IMR-90 (cell line): Measurements from ENCODE around the gene UBXN11. TPM values are rescaled to one million over a fixed set of nuclear protein-coding genes. Genes with fewer than 3 reads are reported as not detected.

Experiments used
- ATAC-seq: fragments of 200-7000 bp; cut with Tn5 transposase; 2 replicates; pipeline ENCODE4 v1.9.1; 2020; ENCODE audit warnings: low read depth, mild to moderate bottlenecking, moderate library complexity
- BruUV-seq: library from RNA; stranded (reverse); fragments of 400-500 nt; replicated peaks from 2 replicates; lab custom pipeline; 2021; lab: Mats Ljungman, UMichigan
- CTCF ChIA-PET: fragments of 300-600 bp; formaldehyde crosslinking; extraction: SDS; loops from one replicate; lab custom pipeline; 2021; ENCODE audit warnings: antibody characterized with exemption; lab: Yijun Ruan, JAX
- POLR2A ChIA-PET: fragments of 300-600 bp; sonication (Branson Sonifier 250); formaldehyde crosslinking; loops from one replicate; lab custom pipeline; 2022; ENCODE audit warnings: antibody characterized with exemption; ENCODE audit not compliant: unreplicated experiment; lab: Charles Lee
- DNase-seq: peaks from one replicate; pipeline ENCODE4 v3.0.0; 2013
- H2AFZ ChIP-seq: replicated peaks from 2 replicates; pipeline ENCODE3; 2013; ENCODE audit warnings: low read length, mild to moderate bottlenecking; ENCODE audit not compliant: poor library complexity
- H2AK5ac ChIP-seq: 2 replicates; pipeline ENCODE4 v1.6.1; 2013; ENCODE audit warnings: low read depth, low read length, inconsistent platforms
- H2AK9ac ChIP-seq: replicated peaks from 2 replicates; pipeline ENCODE3; 2013; ENCODE audit warnings: mild to moderate bottlenecking, low read depth, low read length, moderate library complexity; ENCODE audit not compliant: poor library complexity
- H2BK120ac ChIP-seq: 2 replicates; pipeline ENCODE4 v1.6.1; 2013; ENCODE audit warnings: low read depth, low read length, inconsistent platforms
- H2BK15ac ChIP-seq: 3 replicates; pipeline ENCODE4 v1.6.1; 2013; ENCODE audit warnings: low read depth, low read length, inconsistent platforms
- H2BK20ac ChIP-seq: 2 replicates; pipeline ENCODE4 v1.6.1; 2013; ENCODE audit warnings: low read depth, mild to moderate bottlenecking, inconsistent platforms, low read length, moderate library complexity
- H2BK5ac ChIP-seq: 2 replicates; pipeline ENCODE4 v1.6.1; 2013; ENCODE audit warnings: mild to moderate bottlenecking, low read depth, low read length, inconsistent platforms; ENCODE audit not compliant: poor library complexity, severe bottlenecking
- H3K14ac ChIP-seq: replicated peaks from 2 replicates; pipeline ENCODE4 v1.6.1; 2013; ENCODE audit warnings: low read depth, low read length, inconsistent platforms
- H3K18ac ChIP-seq: 2 replicates; pipeline ENCODE4 v1.6.1; 2013; ENCODE audit warnings: low read depth, low read length, control low read depth
- H3K23ac ChIP-seq: 2 replicates; pipeline ENCODE4 v1.6.1; 2013; ENCODE audit warnings: low read depth, low read length, inconsistent platforms
- H3K27ac ChIP-seq: 2 replicates; pipeline ENCODE4 v1.5.1; 2013; ENCODE audit warnings: mild to moderate bottlenecking, control low read depth, low read length; ENCODE audit not compliant: insufficient read depth
- H3K27me3 ChIP-seq: 2 replicates; pipeline ENCODE4 v1.6.1; 2013; ENCODE audit warnings: low read length; ENCODE audit not compliant: control insufficient read depth, insufficient read depth
- H3K36me3 ChIP-seq: 2 replicates; pipeline ENCODE4 v1.6.1; 2013; ENCODE audit warnings: low read length, mixed read lengths; ENCODE audit not compliant: control insufficient read depth, insufficient read depth
- H3K4ac ChIP-seq: 2 replicates; pipeline ENCODE4 v1.6.1; 2013; ENCODE audit warnings: low read depth, low read length, inconsistent platforms
- H3K4me1 ChIP-seq: 2 replicates; pipeline ENCODE4 v1.6.1; 2013; ENCODE audit warnings: low read length, mixed read lengths; ENCODE audit not compliant: control insufficient read depth, insufficient read depth
- H3K4me2 ChIP-seq: 2 replicates; pipeline ENCODE4 v1.6.1; 2013; ENCODE audit warnings: low read depth, mild to moderate bottlenecking, control low read depth, low read length, moderate library complexity
- H3K4me3 ChIP-seq: 2 replicates; pipeline ENCODE4 v1.5.1; 2013; ENCODE audit warnings: low read depth, mild to moderate bottlenecking, control low read depth, low read length, moderate library complexity; ENCODE audit not compliant: insufficient read depth
- H3K56ac ChIP-seq: 2 replicates; pipeline ENCODE4 v1.6.1; 2013; ENCODE audit warnings: low read length, inconsistent platforms; ENCODE audit not compliant: insufficient read depth; ENCODE audit errors: extremely low read depth
- H3K79me1 ChIP-seq, 2 experiments: 2 replicates each; pipeline ENCODE4 v1.6.1; 2013; ENCODE audit warnings: low read length in 2 of 2, inconsistent platforms in 1 of 2, low read depth in 1 of 2
- H3K9ac ChIP-seq: 2 replicates; pipeline ENCODE4 v1.6.1; 2013; ENCODE audit warnings: low read depth, low read length, control low read depth
- H3K9me1 ChIP-seq: 2 replicates; pipeline ENCODE4 v1.6.1; 2013; ENCODE audit warnings: low read length, inconsistent platforms; ENCODE audit not compliant: insufficient read depth
- H3K9me3 ChIP-seq: 2 replicates; pipeline ENCODE4 v1.6.1; 2013; ENCODE audit warnings: low read length; ENCODE audit not compliant: control insufficient read depth, insufficient read depth
- H4K20me1 ChIP-seq: 2 replicates; pipeline ENCODE4 v1.6.1; 2013; ENCODE audit warnings: low read length, inconsistent platforms; ENCODE audit not compliant: insufficient read depth
- H4K5ac ChIP-seq: 2 replicates; pipeline ENCODE4 v1.6.1; 2013; ENCODE audit warnings: mild to moderate bottlenecking, low read depth, low read length, control low read depth
- H4K8ac ChIP-seq, 2 experiments: 2 replicates each; pipeline ENCODE4 v1.6.1; 2013; ENCODE audit warnings: low read depth in 2 of 2, low read length in 2 of 2, control low read depth in 1 of 2, inconsistent platforms in 1 of 2
- H4K91ac ChIP-seq: 2 replicates; pipeline ENCODE4 v1.6.1; 2013; ENCODE audit warnings: low read depth, low read length, inconsistent platforms; ENCODE audit not compliant: insufficient read depth
- MAFK ChIP-seq: IDR thresholded peaks from 2 replicates; pipeline ENCODE4 v1.6.1; 2012; ENCODE audit warnings: low read depth, low read length, improper control_type of control experiment
- MAZ ChIP-seq: IDR thresholded peaks from 2 replicates; pipeline ENCODE4 v1.6.1; 2012; ENCODE audit warnings: low read depth, mild to moderate bottlenecking, low read length, improper control_type of control experiment, moderate library complexity, borderline replicate concordance
- NFE2L2 ChIP-seq: fragments of 150-350 bp; IDR thresholded peaks from 2 replicates; pipeline ENCODE4 v1.6.1; 2016; ENCODE audit warnings: low read depth, mild to moderate bottlenecking, low read length
- POLR2A ChIP-seq: IDR thresholded peaks from 2 replicates; pipeline ENCODE4 v1.6.1; 2012; ENCODE audit warnings: mild to moderate bottlenecking, low read depth, low read length
- RAD21 ChIP-seq: IDR thresholded peaks from 2 replicates; pipeline ENCODE4 v1.6.1; 2012; ENCODE audit warnings: low read length, improper control_type of control experiment
- SMC3 ChIP-seq: fragments of 150-350 bp; IDR thresholded peaks from 2 replicates; pipeline ENCODE4 v1.6.1; 2016; ENCODE audit warnings: low read depth, mild to moderate bottlenecking, antibody characterized with exemption, low read length, moderate library complexity
- WGBS, 2 experiments: methylation state at CpG; one replicate each; pipeline versions ENCODE4 v1.1.5 to v1.1.7; 2013; ENCODE audit warnings: missing lambda C conversion rate in 2 of 2; ENCODE audit not compliant: insufficient read length in 1 of 2; ENCODE audit errors: extremely low coverage in 2 of 2; 5-methylcytosine and 5-hydroxymethylcytosine counted together
- dilution Hi-C: fragments of 300-500 bp; cut with HindIII; formaldehyde crosslinking; loops from one replicate; pipeline ENCODE4 v1.14.3; 2018; ENCODE audit warnings: low sequenced_read_pairs; ENCODE audit not compliant: unreplicated experiment
- in situ Hi-C: fragments of 300-500 bp; cut with MboI; formaldehyde crosslinking; loops from 3 replicates; pipeline ENCODE4 v1.14.3; 2019; ENCODE audit warnings: low sequenced_read_pairs, inconsistent platforms, mixed read lengths
- intact Hi-C: fragments of 100-400 bp; cut with micrococcal nuclease; formaldehyde crosslinking; loops from 2 replicates; pipeline ENCODE4 v1.10.0; 2022
- polyA plus RNA-seq, 3 experiments: library from polyadenylated mRNA; depleted of rRNA; stranded (reverse); fragments of >200 nt; gene quantifications; 2 replicates each; pipeline ENCODE4 v1.2.3, GENCODE V29; 2012; ENCODE audit warnings: low replicate concordance in 1 of 3
- total RNA-seq: library from RNA; depleted of rRNA; stranded (reverse); fragments of >200 nt; gene quantifications from 2 replicates; pipeline ENCODE4 v1.2.3, GENCODE V29; 2012
- TF ChIP-seq, protein P1 (sequence below): conservative IDR thresholded peaks from 2 replicates; pipeline ENCODE4 v1.5.1; 2012; ENCODE audit warnings: mild to moderate bottlenecking, low read depth, low read length, improper control_type of control experiment
- TF ChIP-seq, protein P2 (sequence below): fragments of 150-350 bp; IDR thresholded peaks from 2 replicates; pipeline ENCODE4 v1.6.1; 2017; ENCODE audit warnings: mild to moderate bottlenecking, antibody characterized with exemption, low read length, low read depth

UBXN11 gene
- total and polyA plus RNA-seq, 2 of the 4 experiments (the other 2 are of a cell fraction) = 5.2 to 17.0 TPM

DNA sequence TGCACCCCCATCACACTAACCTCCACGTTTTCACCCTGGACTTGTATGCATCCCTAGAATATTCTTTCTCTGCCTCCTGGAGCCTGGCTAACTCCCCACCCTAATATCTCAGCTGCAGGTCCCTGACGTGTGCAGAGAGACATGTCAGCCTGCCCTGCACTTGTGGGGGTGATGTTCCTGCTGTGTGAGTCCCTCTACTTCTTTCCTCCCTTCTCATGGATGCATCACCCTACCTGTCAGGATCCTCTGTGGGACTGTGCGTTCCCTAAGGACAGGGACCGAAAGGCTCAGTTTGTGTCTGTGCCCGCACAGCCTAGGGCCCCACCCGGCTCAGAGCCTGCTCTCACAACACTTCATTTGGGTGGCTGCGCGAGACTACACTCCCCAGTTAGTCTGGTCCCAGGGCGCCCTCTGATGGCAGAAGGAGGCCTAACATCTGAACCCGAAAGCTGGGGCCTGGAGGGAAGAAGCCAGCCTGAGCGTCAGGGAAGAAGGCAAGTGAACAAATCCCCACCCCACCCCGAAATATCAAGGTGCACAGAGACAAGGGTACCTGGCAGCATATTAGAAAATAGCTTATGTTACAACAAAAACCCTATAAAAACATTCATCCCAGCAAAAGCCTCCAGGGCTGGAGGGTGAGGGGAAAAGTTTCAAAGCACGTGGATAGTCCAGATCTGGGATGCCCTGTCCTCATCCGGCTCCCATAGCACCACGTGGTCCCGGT, 15.0 kb upstream of the UBXN11 start:
- H3K4me2 ChIP-seq = peak overlapping the region; percentile 62
- H3K27me3 ChIP-seq = peaks cover 9% of the 10 kb centered on the region
- H3K79me1 ChIP-seq = no peaks in the 10 kb centered on the region
- H3K23ac ChIP-seq = no peak overlapping the region
- H2AFZ ChIP-seq = peak overlapping the region; percentile 98
- no peaks in the 10 kb centered on the region for H3K9me1 ChIP-seq
- ChIA-PET POLR2A (interaction anchor here (0.5 to 0.9 kb wide), 3 partner anchors 14 to 49 kb away, joined by 3 to 14 read pairs (median 6); no protein-coding TSS in a partner anchor), CTCF (interaction anchor here (0.6 to 2.8 kb wide), 8 partner anchors 11 to 178 kb away, joined by 3 to 18 read pairs (median 4); partner anchors contain the start of gene SH3BGRL3)
- peak overlapping the region; percentile 85 for H2BK20ac ChIP-seq
- H3K4me3 ChIP-seq = no peak overlapping the region
- H2AK5ac ChIP-seq = peak overlapping the region; percentile 92
- H4K91ac ChIP-seq = peak overlapping the region; percentile 96
- TF ChIP-seq RAD21 (peak; percentile 98), SMC3 (peak; percentile 97), MAZ (peak; percentile 67; the same call in 1 of the 2 replicates), NFE2L2 (no peak), MAFK (no peak), POLR2A (0 out of 2 replicates have a peak, but pooled peaks have one; percentile 38)
- TF ChIP-seq, protein P1, sequence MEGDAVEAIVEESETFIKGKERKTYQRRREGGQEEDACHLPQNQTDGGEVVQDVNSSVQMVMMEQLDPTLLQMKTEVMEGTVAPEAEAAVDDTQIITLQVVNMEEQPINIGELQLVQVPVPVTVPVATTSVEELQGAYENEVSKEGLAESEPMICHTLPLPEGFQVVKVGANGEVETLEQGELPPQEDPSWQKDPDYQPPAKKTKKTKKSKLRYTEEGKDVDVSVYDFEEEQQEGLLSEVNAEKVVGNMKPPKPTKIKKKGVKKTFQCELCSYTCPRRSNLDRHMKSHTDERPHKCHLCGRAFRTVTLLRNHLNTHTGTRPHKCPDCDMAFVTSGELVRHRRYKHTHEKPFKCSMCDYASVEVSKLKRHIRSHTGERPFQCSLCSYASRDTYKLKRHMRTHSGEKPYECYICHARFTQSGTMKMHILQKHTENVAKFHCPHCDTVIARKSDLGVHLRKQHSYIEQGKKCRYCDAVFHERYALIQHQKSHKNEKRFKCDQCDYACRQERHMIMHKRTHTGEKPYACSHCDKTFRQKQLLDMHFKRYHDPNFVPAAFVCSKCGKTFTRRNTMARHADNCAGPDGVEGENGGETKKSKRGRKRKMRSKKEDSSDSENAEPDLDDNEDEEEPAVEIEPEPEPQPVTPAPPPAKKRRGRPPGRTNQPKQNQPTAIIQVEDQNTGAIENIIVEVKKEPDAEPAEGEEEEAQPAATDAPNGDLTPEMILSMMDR = peak; percentile 97
- TF ChIP-seq, protein P2, sequence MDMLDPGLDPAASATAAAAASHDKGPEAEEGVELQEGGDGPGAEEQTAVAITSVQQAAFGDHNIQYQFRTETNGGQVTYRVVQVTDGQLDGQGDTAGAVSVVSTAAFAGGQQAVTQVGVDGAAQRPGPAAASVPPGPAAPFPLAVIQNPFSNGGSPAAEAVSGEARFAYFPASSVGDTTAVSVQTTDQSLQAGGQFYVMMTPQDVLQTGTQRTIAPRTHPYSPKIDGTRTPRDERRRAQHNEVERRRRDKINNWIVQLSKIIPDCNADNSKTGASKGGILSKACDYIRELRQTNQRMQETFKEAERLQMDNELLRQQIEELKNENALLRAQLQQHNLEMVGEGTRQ = no peak
- H2BK15ac ChIP-seq = peak overlapping the region; percentile 96; the same call in 2 of the 3 replicates
- H4K5ac ChIP-seq = peak overlapping the region; percentile 96
- DNase-seq = peak; percentile 77
- H3K27ac ChIP-seq = no peak overlapping the region
- H4K8ac ChIP-seq = peak overlapping the region; percentile 92 to 99
- H2BK5ac ChIP-seq = peak overlapping the region; percentile 35
- in situ Hi-C loops = no loop called here
- peak overlapping the region; percentile 77 for H3K14ac ChIP-seq
- 9% methylated on average over 5 of the region's 16 CpGs; no CpG with 5 or more reads in 1 of the 2 experiments for WGBS, 2 experiments
- no peaks in the 10 kb centered on the region for H3K36me3 ChIP-seq
- H3K9me3 ChIP-seq = no peaks in the 10 kb centered on the region
- H3K18ac ChIP-seq = peak overlapping the region; percentile 58
- H3K4ac ChIP-seq = peak overlapping the region; percentile 92
- dilution Hi-C loops = no loop called here
- peak; percentile 100 for ATAC-seq
- intact Hi-C loops = loop anchor here (1.0 to 2.0 kb wide), 5 partner anchors 46 to 285 kb away; partner anchors contain the start of gene ZNF593
- H3K4me1 ChIP-seq = peaks cover 3% of the 10 kb centered on the region
- no TSS peak for BruUV-seq
- H3K9ac ChIP-seq = peak overlapping the region; percentile 60
- peak overlapping the region; percentile 82 for H2BK120ac ChIP-seq
- H3K56ac ChIP-seq = no peak overlapping the region
- H2AK9ac ChIP-seq = peak overlapping the region; percentile 92
- no peaks in the 10 kb centered on the region for H4K20me1 ChIP-seq
